Smooth muscle cell (in vitro differentiated cells): ENCODE results near the gene GAPDHS. TPM values are rescaled to one million over a fixed set of nuclear protein-coding genes. Genes with fewer than 3 reads are reported as not detected.

Source experiments
- DNase-seq: peaks from one replicate; lab custom pipeline; 2025; ENCODE audit not compliant: unreplicated experiment; lab: John Stamatoyannopoulos, UW
- H2AFZ ChIP-seq: fragments of 200-600 bp; sonication (generic); 2 replicates; pipeline ENCODE4 v1.6.0; 2016; ENCODE audit warnings: antibody characterized with exemption, low read depth, mild to moderate bottlenecking
- H3F3A ChIP-seq: fragments of 200-600 bp; sonication (generic); 2 replicates; pipeline ENCODE4 v1.6.0; 2017; ENCODE audit warnings: antibody characterized with exemption, low read depth
- H3K27ac ChIP-seq: fragments of 200-600 bp; sonication (generic); 2 replicates; pipeline ENCODE4 v1.5.1; 2016; ENCODE audit warnings: low read depth, mild to moderate bottlenecking
- H3K27me3 ChIP-seq: fragments of 200-600 bp; sonication (generic); 2 replicates; pipeline ENCODE4 v1.6.1; 2016; ENCODE audit warnings: low read depth, mild to moderate bottlenecking
- H3K36me3 ChIP-seq: fragments of 200-600 bp; sonication (generic); 2 replicates; pipeline ENCODE4 v1.5.1; 2016; ENCODE audit warnings: low read depth
- H3K4me1 ChIP-seq: fragments of 200-600 bp; sonication (generic); 2 replicates; pipeline ENCODE4 v1.5.1; 2016; ENCODE audit warnings: low read depth
- H3K4me2 ChIP-seq: fragments of 200-600 bp; sonication (generic); 2 replicates; pipeline ENCODE4 v1.6.0; 2016; ENCODE audit warnings: mild to moderate bottlenecking
- H3K4me3 ChIP-seq: fragments of 200-600 bp; sonication (generic); 2 replicates; pipeline ENCODE4 v1.5.1; 2016; ENCODE audit warnings: mild to moderate bottlenecking
- H3K79me2 ChIP-seq: fragments of 200-600 bp; sonication (generic); 2 replicates; pipeline ENCODE4 v1.6.0; 2016; ENCODE audit warnings: low read depth, mild to moderate bottlenecking
- H3K9ac ChIP-seq: fragments of 200-600 bp; sonication (generic); 2 replicates; pipeline ENCODE4 v1.6.0; 2016; ENCODE audit warnings: low read depth
- H3K9me3 ChIP-seq: fragments of 200-600 bp; sonication (generic); replicated peaks from 2 replicates; pipeline ENCODE4 v1.5.1; 2016; ENCODE audit warnings: low read depth
- H4K20me1 ChIP-seq: fragments of 200-600 bp; sonication (generic); 2 replicates; pipeline ENCODE4 v1.6.0; 2016; ENCODE audit warnings: low read depth
- WGBS: methylation state at CpG from one replicate; pipeline ENCODE4 v1.1.7; 2016; ENCODE audit warnings: low lambda C conversion rate; 5-methylcytosine and 5-hydroxymethylcytosine counted together
- polyA plus RNA-seq: library from polyadenylated mRNA; unstranded; fragments of >200 nt; fragmentation: Nextera tagmentation; extraction: Ambion mirVana; gene quantifications from 2 replicates; pipeline ENCODE4 v1.2.1, GENCODE V29; 2016
- total RNA-seq: library from RNA; depleted of rRNA; stranded (reverse); fragments of >200 nt; gene quantifications from 2 replicates; pipeline ENCODE4 v1.2.3, GENCODE V29; 2014
- TF ChIP-seq, protein P1 (sequence below): fragments of 200-600 bp; sonication (generic); IDR thresholded peaks from 2 replicates; pipeline ENCODE4 v1.5.1; 2017; ENCODE audit warnings: borderline replicate concordance, mild to moderate bottlenecking, antibody characterized with exemption; ENCODE audit not compliant: insufficient read depth, poor library complexity, severe bottlenecking

Gene GAPDHS
- total and polyA plus RNA-seq, 2 experiments from 2014 or later = 0.16 TPM; not detected in 1

DNA sequence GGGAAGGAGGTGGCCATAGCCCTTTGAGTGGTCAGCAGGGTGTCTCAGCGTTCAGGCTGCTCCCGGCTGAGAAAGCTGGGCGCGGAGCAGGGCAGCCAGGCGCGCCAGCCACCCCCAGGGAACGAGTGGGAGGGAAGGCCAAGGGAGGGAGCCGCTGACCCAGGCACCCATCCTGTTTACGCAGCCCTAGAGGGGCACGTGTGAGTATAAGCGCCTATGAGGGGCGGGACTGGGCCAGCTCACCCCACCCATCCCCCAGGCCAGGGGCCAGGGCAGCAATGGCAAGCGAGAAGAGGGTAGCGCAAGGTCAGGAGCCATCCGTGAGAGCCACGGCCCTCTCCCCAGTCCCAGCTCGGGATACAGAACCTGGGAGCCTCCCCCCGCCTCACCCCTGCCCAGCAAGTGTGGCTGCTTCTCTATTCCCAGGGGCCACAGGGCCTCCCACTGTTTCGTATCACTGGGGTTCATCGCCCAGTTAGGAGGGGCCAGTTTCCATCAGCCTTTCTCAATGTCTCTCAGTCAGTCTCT, 18.9 kb upstream of the GAPDHS start:
- Histone ChIP-seq H3K79me2 (no peaks in the 10 kb centered on the region), H3K4me3 (no peak overlapping the region), H3K9me3 (no peaks in the 10 kb centered on the region), H3K36me3 (no peaks in the 10 kb centered on the region), H3K9ac (no peak overlapping the region), H3F3A (no peaks in the 10 kb centered on the region), H3K4me1 (no peaks in the 10 kb centered on the region), H3K4me2 (peak overlapping the region; percentile 54), H2AFZ (no peak overlapping the region), H3K27ac (no peak overlapping the region), H3K27me3 (no peaks in the 10 kb centered on the region), H4K20me1 (no peaks in the 10 kb centered on the region)
- DNase-seq = no peak
- TF ChIP-seq, protein P1, sequence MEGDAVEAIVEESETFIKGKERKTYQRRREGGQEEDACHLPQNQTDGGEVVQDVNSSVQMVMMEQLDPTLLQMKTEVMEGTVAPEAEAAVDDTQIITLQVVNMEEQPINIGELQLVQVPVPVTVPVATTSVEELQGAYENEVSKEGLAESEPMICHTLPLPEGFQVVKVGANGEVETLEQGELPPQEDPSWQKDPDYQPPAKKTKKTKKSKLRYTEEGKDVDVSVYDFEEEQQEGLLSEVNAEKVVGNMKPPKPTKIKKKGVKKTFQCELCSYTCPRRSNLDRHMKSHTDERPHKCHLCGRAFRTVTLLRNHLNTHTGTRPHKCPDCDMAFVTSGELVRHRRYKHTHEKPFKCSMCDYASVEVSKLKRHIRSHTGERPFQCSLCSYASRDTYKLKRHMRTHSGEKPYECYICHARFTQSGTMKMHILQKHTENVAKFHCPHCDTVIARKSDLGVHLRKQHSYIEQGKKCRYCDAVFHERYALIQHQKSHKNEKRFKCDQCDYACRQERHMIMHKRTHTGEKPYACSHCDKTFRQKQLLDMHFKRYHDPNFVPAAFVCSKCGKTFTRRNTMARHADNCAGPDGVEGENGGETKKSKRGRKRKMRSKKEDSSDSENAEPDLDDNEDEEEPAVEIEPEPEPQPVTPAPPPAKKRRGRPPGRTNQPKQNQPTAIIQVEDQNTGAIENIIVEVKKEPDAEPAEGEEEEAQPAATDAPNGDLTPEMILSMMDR = no peak
- 35% methylated on average over 15 of the region's 20 CpGs for WGBS

DNA sequence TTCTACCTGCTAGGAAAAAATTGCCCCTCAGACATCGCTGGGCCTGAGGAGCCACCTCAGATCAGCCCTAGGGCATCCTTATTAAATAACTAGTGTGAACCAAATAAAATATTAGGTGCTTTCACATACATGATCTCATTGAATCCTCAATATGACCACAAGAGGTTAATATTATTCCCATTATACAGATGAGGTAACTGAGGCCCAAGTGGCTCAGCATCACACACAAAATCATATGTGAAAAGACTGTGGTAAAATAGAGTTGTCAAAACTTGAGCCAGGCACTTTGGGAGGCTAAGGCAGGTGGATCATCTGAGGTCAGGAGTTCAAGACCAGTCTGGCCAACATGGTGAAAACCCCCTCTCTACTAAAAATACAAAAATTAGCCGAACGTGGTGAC, 16.9 kb upstream of the GAPDHS start:
- Histone ChIP-seq H3K4me3 (no peak overlapping the region), H3K79me2 (no peaks in the 10 kb centered on the region)
- DNase-seq = no peak

DNA sequence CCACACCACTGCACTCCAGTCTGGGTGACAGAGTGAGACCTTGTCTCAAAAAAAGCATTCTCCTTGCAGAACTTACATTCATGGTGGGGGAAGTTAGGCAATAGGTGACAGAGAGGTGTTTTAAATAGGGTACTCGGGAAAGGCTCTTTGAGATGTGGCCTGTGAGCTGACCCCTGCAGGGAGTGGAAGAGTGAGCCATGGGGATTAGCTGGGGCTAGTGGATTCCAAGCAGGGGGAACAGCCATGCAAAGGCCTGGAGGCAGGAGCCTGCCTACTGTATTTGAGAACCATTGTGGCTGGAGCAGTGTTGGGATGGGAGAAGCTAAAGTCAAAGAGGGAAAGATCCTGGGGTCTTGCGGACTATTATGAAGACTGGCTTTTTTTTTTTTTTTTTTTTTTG, 15.9 kb upstream of the GAPDHS start:
- H2AFZ ChIP-seq = no peak overlapping the region
- 93% methylated on average over 2 of the region's 2 CpGs for WGBS
- no peak overlapping the region for H3K4me3 ChIP-seq
- H3F3A ChIP-seq = no peaks in the 10 kb centered on the region
- H3K79me2 ChIP-seq = no peaks in the 10 kb centered on the region
- TF ChIP-seq, protein P1 = no peak
- H3K9ac ChIP-seq = no peak overlapping the region
- no peaks in the 10 kb centered on the region for H3K4me1 ChIP-seq
- H3K36me3 ChIP-seq = no peaks in the 10 kb centered on the region
- H3K4me2 ChIP-seq = no peak overlapping the region
- no peak overlapping the region for H3K27ac ChIP-seq
- no peaks in the 10 kb centered on the region for H4K20me1 ChIP-seq
- no peaks in the 10 kb centered on the region for H3K9me3 ChIP-seq
- H3K27me3 ChIP-seq = no peaks in the 10 kb centered on the region
- DNase-seq = no peak

More for the DNA sequence above, 16.9 kb upstream of the GAPDHS start:
- Histone ChIP-seq H3K4me1 (no peaks in the 10 kb centered on the region), H3K36me3 (no peaks in the 10 kb centered on the region), H3K27me3 (no peaks in the 10 kb centered on the region), H3K9ac (no peak overlapping the region), H3K27ac (no peak overlapping the region), H3F3A (no peaks in the 10 kb centered on the region), H2AFZ (no peak overlapping the region), H4K20me1 (no peaks in the 10 kb centered on the region), H3K4me2 (no peak overlapping the region), H3K9me3 (no peaks in the 10 kb centered on the region)
- TF ChIP-seq, protein P1 = no peak
- WGBS = 96% methylated on average over 3 of the region's 3 CpGs

DNA sequence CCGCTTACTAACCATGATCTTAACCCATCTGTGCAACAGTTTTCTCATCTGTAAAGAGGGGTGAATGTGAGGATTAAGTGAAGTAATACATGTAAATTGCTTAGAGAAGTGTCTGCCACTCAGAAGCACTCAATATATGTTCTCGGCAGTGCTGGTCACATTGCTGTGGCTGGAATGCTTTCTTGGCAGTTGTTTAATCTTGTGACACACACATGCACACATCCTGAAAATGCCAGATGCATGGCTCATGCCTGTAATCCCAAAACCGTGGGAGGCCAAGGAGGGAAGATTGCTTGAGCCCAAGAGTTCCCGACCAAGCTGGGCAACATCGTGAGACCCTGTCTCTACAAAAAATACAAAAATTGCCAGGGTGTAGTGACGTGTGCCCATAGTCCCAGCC, 14.9 kb upstream of the GAPDHS start:
- peak overlapping the region; percentile 65 for H3K27ac ChIP-seq
- TF ChIP-seq, protein P1 = no peak
- no peak overlapping the region for H3K4me3 ChIP-seq
- peak overlapping the region; percentile 43 for H3K4me2 ChIP-seq
- no peak overlapping the region for H3K9ac ChIP-seq
- WGBS = 31% methylated on average over 6 of the region's 6 CpGs
- no peaks in the 10 kb centered on the region for H3K36me3 ChIP-seq
- H3K4me1 ChIP-seq = no peaks in the 10 kb centered on the region
- no peaks in the 10 kb centered on the region for H3K79me2 ChIP-seq
- no peaks in the 10 kb centered on the region for H4K20me1 ChIP-seq
- no peak overlapping the region for H2AFZ ChIP-seq
- no peaks in the 10 kb centered on the region for H3K27me3 ChIP-seq
- no peak for DNase-seq
- H3F3A ChIP-seq = no peaks in the 10 kb centered on the region
- no peaks in the 10 kb centered on the region for H3K9me3 ChIP-seq
